Tibial artery (tissue), 4 donors: ENCODE data around the gene PRKACA.

Source experiments
- DNase-seq, 2 donors: peaks; one replicate each; pipeline ENCODE4 v3.0.0-alpha.2; 2019
- H3K27ac ChIP-seq, 2 donors: fragments of 200-600 bp; sonication (generic) in 1 of 2; 1 replicate in 1 of 2; 2 replicates in 1 of 2; pipeline ENCODE4 v1.5.1; 2018 to 2019; ENCODE audit warnings: mild to moderate bottlenecking in 1 of 2
- H3K27me3 ChIP-seq, 2 donors: fragments of 200-600 bp; sonication (generic) in 1 of 2; one replicate each; pipeline versions ENCODE4 v1.5.1 to v1.6.0; 2016 to 2019
- H3K36me3 ChIP-seq, 3 donors: fragments of 200-600 bp; sonication (generic) in 2 of 3; one replicate each; pipeline ENCODE4 v1.5.1; 2016 to 2019; ENCODE audit warnings: mild to moderate bottlenecking in 2 of 3
- H3K4me1 ChIP-seq, 4 donors: fragments of 200-600 bp; sonication (generic) in 2 of 4; 1 replicate in 3 of 4; 2 replicates in 1 of 4; pipeline ENCODE4 v1.5.1; 2016 to 2019
- H3K4me3 ChIP-seq, 2 donors: fragments of 200-600 bp; sonication (generic) in 1 of 2; 1 replicate in 1 of 2; 2 replicates in 1 of 2; pipeline ENCODE4 v1.5.1; 2018 to 2019; ENCODE audit warnings: mild to moderate bottlenecking in 2 of 2
- H3K9me3 ChIP-seq, 3 donors: fragments of 200-600 bp; sonication (generic) in 1 of 3; one replicate each; pipeline ENCODE4 v1.5.1; 2016 to 2019
- CTCF ChIP-seq, 2 experiments: fragments of 200-600 bp in 1 of 2; fragments of 450-650 bp in 1 of 2; IDR thresholded peaks; one replicate each; pipeline ENCODE4 v1.5.1; 2017 to 2019; ENCODE audit warnings: antibody characterized with exemption in 2 of 2, mild to moderate bottlenecking in 1 of 2, moderate library complexity in 1 of 2
- intact Hi-C: fragments of 100-400 bp; cut with DNase I; formaldehyde crosslinking; loops from one replicate; pipeline ENCODE4 v1.15.0; 2023; ENCODE audit warnings: low total_unique reads

PRKACA gene

GRCh38 chr19:14066134-14066533 lies 51.4 kb downstream of the PRKACA start:
- intact Hi-C loops = no loop called here

GRCh38 chr19:14063105-14063504 lies 54.5 kb downstream of the PRKACA start:
- Histone ChIP-seq H3K27ac (no peak overlapping the region), H3K27me3 (peaks cover 0 to 56% of the 10 kb centered on the region in 2 donors), H3K9me3 (no peaks in the 10 kb centered on the region), H3K36me3 (no peaks in the 10 kb centered on the region), H3K4me3 (no peak overlapping the region), H3K4me1 (peaks cover 0 to 7% (median under 1%) of the 10 kb centered on the region in 4 donors)
- DNase-seq = no peak
- intact Hi-C loops = no loop called here
- TF ChIP-seq CTCF (IDR thresholded peaks at IDR 0.05) = no peak

More at GRCh38 chr19:14066134-14066533, 51.4 kb downstream of the PRKACA start:
- no peak for DNase-seq
- Histone ChIP-seq H3K4me3 (no peak overlapping the region), H3K27ac (no peak overlapping the region), H3K9me3 (no peaks in the 10 kb centered on the region), H3K36me3 (no peaks in the 10 kb centered on the region), H3K4me1 (peaks cover 0 to 3% (median 0%) of the 10 kb centered on the region in 4 donors), H3K27me3 (peaks cover 0 to 26% of the 10 kb centered on the region in 2 donors)
- no peak for TF ChIP-seq CTCF (IDR thresholded peaks at IDR 0.05)

GRCh38 chr19:14062558-14062855 lies 55.1 kb downstream of the PRKACA start:
- H3K4me3 ChIP-seq = no peak overlapping the region
- no peaks in the 10 kb centered on the region for H3K9me3 ChIP-seq
- no peak overlapping the region for H3K27ac ChIP-seq
- intact Hi-C loops = no loop called here
- H3K27me3 ChIP-seq = peaks cover 0 to 62% of the 10 kb centered on the region in 2 donors
- TF ChIP-seq CTCF (IDR thresholded peaks at IDR 0.05) = no peak
- DNase-seq = no peak
- H3K36me3 ChIP-seq = no peaks in the 10 kb centered on the region
- H3K4me1 ChIP-seq = peaks cover 0 to 13% (median 6%) of the 10 kb centered on the region in 4 donors

- no peak within 1 kb of the TSS for H3K4me3 ChIP-seq
- H3K27me3 ChIP-seq = peaks cover 0 to 67% of the 10 kb centered on the region in 2 donors
- H3K27ac ChIP-seq = no peak within 1 kb of the TSS
Observed at GRCh38 chr19:14061751-14062557, 55.6 kb downstream of the PRKACA start, which contains the start of gene PALM3. Gene PALM3 (minus strand): TSS chr19:14062076. CDS start chr19:14061980, 96 bp downstream.

GRCh38 chr19:14061081-14061749 lies 56.3 kb downstream of the PRKACA start:
- TF ChIP-seq CTCF (IDR thresholded peaks at IDR 0.05) = no peak
- Histone ChIP-seq H3K36me3 (no peaks in the 10 kb centered on the region), H3K4me3 (no peak overlapping the region), H3K27me3 (peaks cover 0 to 68% of the 10 kb centered on the region in 2 donors), H3K4me1 (peaks cover 0 to 20% (median 10%) of the 10 kb centered on the region in 4 donors), H3K27ac (no peak overlapping the region), H3K9me3 (no peaks in the 10 kb centered on the region)
- intact Hi-C loops = no loop called here
- DNase-seq = no peak

More at GRCh38 chr19:14061751-14062557, 55.6 kb downstream of the PRKACA start, which contains the start of gene PALM3:
- TF ChIP-seq CTCF (IDR thresholded peaks at IDR 0.05) = no peak
- Histone ChIP-seq H3K4me1 (peaks cover 0 to 18% (median 9%) of the 10 kb centered on the region in 4 donors), H3K9me3 (no peaks in the 10 kb centered on the region), H3K36me3 (no peaks in the 10 kb centered on the region)
- DNase-seq = no peak
- intact Hi-C loops = no loop called here
